WTC11 (cell line): Measurements from ENCODE around the gene SYT13. TPM values are rescaled to one million over a fixed set of nuclear protein-coding genes. Genes with fewer than 3 reads are reported as not detected.

Experiments
- ATAC-seq: fragments of 200-7000 bp; cut with Tn5 transposase; 2 replicates; pipeline ENCODE4 v1.10.0; 2021; ENCODE audit warnings: mild to moderate bottlenecking, moderate library complexity
- CTCF ChIA-PET: fragments of 300-600 bp; sonication (Branson Sonifier 250); formaldehyde crosslinking; loops from one replicate; lab custom pipeline; 2021; ENCODE audit warnings: antibody characterized with exemption; lab: Charles Lee
- POLR2A ChIA-PET: fragments of 350-600 bp; sonication (Branson Sonifier 250); formaldehyde crosslinking; loops from one replicate; lab custom pipeline; 2021; ENCODE audit warnings: antibody characterized with exemption; lab: Charles Lee
- DNase-seq: peaks from one replicate; pipeline ENCODE4 v3.0.0; 2021; ENCODE audit warnings: low spot score
- H3K27ac Mint-ChIP-seq: 2 replicates; pipeline ENCODE4 v1.8.0; 2021; ENCODE audit warnings: mixed read lengths
- H3K27me3 Mint-ChIP-seq: 2 replicates; pipeline ENCODE4 v1.8.0; 2021; ENCODE audit warnings: low read depth, mild to moderate bottlenecking, moderate library complexity, mixed read lengths
- H3K36me3 Mint-ChIP-seq: 2 replicates; pipeline ENCODE4 v1.8.0; 2021; ENCODE audit warnings: mixed read lengths
- H3K4me1 Mint-ChIP-seq: 2 replicates; pipeline ENCODE4 v1.8.0; 2022; ENCODE audit warnings: mixed read lengths
- H3K4me3 Mint-ChIP-seq: 2 replicates; pipeline ENCODE4 v1.8.0; 2021; ENCODE audit warnings: mild to moderate bottlenecking, moderate library complexity, mixed read lengths
- H3K9me3 Mint-ChIP-seq: 2 replicates; pipeline ENCODE4 v1.8.0; 2021; ENCODE audit warnings: mixed read lengths
- ATF1 ChIP-seq: sonication (generic); formaldehyde crosslinking; IDR thresholded peaks from 2 replicates; pipeline ENCODE4 v1.8.1; 2023; ENCODE audit warnings: mild to moderate bottlenecking, moderate library complexity, missing genetic modification reagents
- ATF3 ChIP-seq: sonication (generic); formaldehyde crosslinking; conservative IDR thresholded peaks from 2 replicates; pipeline ENCODE4 v1.8.1; 2022; ENCODE audit warnings: mild to moderate bottlenecking, missing genetic modification reagents
- EMX1 ChIP-seq: fragments of 250-450 bp; sonication (Bioruptor Pico); IDR thresholded peaks from 2 replicates; pipeline ENCODE4 v1.8.0; 2021; ENCODE audit warnings: mild to moderate bottlenecking
- GABPB1 ChIP-seq: sonication (generic); formaldehyde crosslinking; IDR thresholded peaks from 2 replicates; pipeline ENCODE4 v1.8.1; 2023; ENCODE audit warnings: mild to moderate bottlenecking, missing genetic modification reagents
- KAT7 ChIP-seq: sonication (generic); formaldehyde crosslinking; IDR thresholded peaks from 2 replicates; pipeline ENCODE4 v1.8.1; 2023; ENCODE audit warnings: missing genetic modification reagents, mild to moderate bottlenecking, borderline replicate concordance
- RELA ChIP-seq: sonication (generic); formaldehyde crosslinking; IDR thresholded peaks from 2 replicates; pipeline ENCODE4 v1.8.1; 2022; ENCODE audit warnings: missing genetic modification reagents, mild to moderate bottlenecking, borderline replicate concordance
- RORB ChIP-seq: fragments of 250-450 bp; sonication (Bioruptor Pico); IDR thresholded peaks from 2 replicates; pipeline ENCODE4 v1.9.0; 2021; ENCODE audit warnings: mild to moderate bottlenecking
- ZBTB21 ChIP-seq: sonication (generic); formaldehyde crosslinking; IDR thresholded peaks from 2 replicates; pipeline ENCODE4 v1.8.1; 2023; ENCODE audit warnings: mild to moderate bottlenecking, missing genetic modification reagents, borderline replicate concordance
- ZNF121 ChIP-seq: sonication (generic); formaldehyde crosslinking; IDR thresholded peaks from 2 replicates; pipeline ENCODE4 v1.8.0; 2023; ENCODE audit warnings: missing genetic modification reagents
- ZNF138 ChIP-seq: sonication (generic); formaldehyde crosslinking; conservative IDR thresholded peaks from 2 replicates; pipeline ENCODE4 v1.8.1; 2022; ENCODE audit warnings: mild to moderate bottlenecking, moderate library complexity, missing genetic modification reagents
- ZNF317 ChIP-seq: sonication (generic); formaldehyde crosslinking; IDR thresholded peaks from 2 replicates; pipeline ENCODE4 v1.8.1; 2023; ENCODE audit warnings: low read depth, mild to moderate bottlenecking, moderate library complexity, missing genetic modification reagents, borderline replicate concordance
- ZNF423 ChIP-seq: fragments of 250-450 bp; sonication (Bioruptor Pico); IDR thresholded peaks from 2 replicates; pipeline ENCODE4 v2.1.2; 2022; ENCODE audit warnings: mild to moderate bottlenecking, moderate library complexity
- total RNA-seq: library from RNA; stranded (reverse); gene quantifications from 3 replicates; pipeline ENCODE4 v1.2.3, GENCODE V29; 2021
- TF ChIP-seq, protein P1 (sequence below): sonication (generic); formaldehyde crosslinking; IDR thresholded peaks from 2 replicates; pipeline ENCODE4 v1.8.1; 2023; ENCODE audit warnings: mild to moderate bottlenecking, missing genetic modification reagents
- TF ChIP-seq, protein P2 (sequence below): sonication (generic); formaldehyde crosslinking; IDR thresholded peaks from 2 replicates; pipeline ENCODE4 v1.8.0; 2022; ENCODE audit warnings: missing genetic modification reagents
- TF ChIP-seq, protein P3 (sequence below): sonication (generic); formaldehyde crosslinking; IDR thresholded peaks from 2 replicates; pipeline ENCODE4 v1.8.0; 2023; ENCODE audit warnings: missing genetic modification reagents

Gene SYT13
- total RNA-seq, 1 experiment from 2014 or later, result 10.8 TPM

GRCh38 chr11:45263773-45264172, 22.4 kb downstream of the SYT13 start:
- ChIA-PET CTCF (interaction anchor here (1.9 to 4.5 kb wide), 2 partner anchors 11 to 153 kb away, joined by 7 to 28 read pairs; no protein-coding TSS in a partner anchor), POLR2A (no interaction called here)
- Mint-ChIP-seq H3K27me3 (peaks cover 14% of the 10 kb centered on the region), H3K4me1 (peaks cover 19% of the 10 kb centered on the region), H3K4me3 (no peak overlapping the region), H3K27ac (no peak overlapping the region), H3K36me3 (no peaks in the 10 kb centered on the region), H3K9me3 (no peaks in the 10 kb centered on the region)
- ATAC-seq (no peak), DNase-seq (no peak)
- TF ChIP-seq, protein P1, sequence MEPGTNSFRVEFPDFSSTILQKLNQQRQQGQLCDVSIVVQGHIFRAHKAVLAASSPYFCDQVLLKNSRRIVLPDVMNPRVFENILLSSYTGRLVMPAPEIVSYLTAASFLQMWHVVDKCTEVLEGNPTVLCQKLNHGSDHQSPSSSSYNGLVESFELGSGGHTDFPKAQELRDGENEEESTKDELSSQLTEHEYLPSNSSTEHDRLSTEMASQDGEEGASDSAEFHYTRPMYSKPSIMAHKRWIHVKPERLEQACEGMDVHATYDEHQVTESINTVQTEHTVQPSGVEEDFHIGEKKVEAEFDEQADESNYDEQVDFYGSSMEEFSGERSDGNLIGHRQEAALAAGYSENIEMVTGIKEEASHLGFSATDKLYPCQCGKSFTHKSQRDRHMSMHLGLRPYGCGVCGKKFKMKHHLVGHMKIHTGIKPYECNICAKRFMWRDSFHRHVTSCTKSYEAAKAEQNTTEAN (CRISPR knock-in tag), result no peak
- TF ChIP-seq EMX1 (CRISPR knock-in tag) (no peak), ZNF423 (no peak)

- ChIA-PET CTCF (interaction anchor here (1.9 to 4.5 kb wide), 2 partner anchors 10 to 152 kb away, joined by 7 to 28 read pairs; no protein-coding TSS in a partner anchor), POLR2A (no interaction called here)
- Mint-ChIP-seq H3K9me3 (no peaks in the 10 kb centered on the region), H3K4me1 (peaks cover 19% of the 10 kb centered on the region), H3K27ac (no peak overlapping the region), H3K4me3 (no peak overlapping the region), H3K36me3 (no peaks in the 10 kb centered on the region), H3K27me3 (peaks cover 12% of the 10 kb centered on the region)
- no peak for DNase-seq
- no peak for TF ChIP-seq GABPB1 (CRISPR knock-in tag)
- no peak for TF ChIP-seq KAT7 (CRISPR knock-in tag)
- TF ChIP-seq, protein P2, sequence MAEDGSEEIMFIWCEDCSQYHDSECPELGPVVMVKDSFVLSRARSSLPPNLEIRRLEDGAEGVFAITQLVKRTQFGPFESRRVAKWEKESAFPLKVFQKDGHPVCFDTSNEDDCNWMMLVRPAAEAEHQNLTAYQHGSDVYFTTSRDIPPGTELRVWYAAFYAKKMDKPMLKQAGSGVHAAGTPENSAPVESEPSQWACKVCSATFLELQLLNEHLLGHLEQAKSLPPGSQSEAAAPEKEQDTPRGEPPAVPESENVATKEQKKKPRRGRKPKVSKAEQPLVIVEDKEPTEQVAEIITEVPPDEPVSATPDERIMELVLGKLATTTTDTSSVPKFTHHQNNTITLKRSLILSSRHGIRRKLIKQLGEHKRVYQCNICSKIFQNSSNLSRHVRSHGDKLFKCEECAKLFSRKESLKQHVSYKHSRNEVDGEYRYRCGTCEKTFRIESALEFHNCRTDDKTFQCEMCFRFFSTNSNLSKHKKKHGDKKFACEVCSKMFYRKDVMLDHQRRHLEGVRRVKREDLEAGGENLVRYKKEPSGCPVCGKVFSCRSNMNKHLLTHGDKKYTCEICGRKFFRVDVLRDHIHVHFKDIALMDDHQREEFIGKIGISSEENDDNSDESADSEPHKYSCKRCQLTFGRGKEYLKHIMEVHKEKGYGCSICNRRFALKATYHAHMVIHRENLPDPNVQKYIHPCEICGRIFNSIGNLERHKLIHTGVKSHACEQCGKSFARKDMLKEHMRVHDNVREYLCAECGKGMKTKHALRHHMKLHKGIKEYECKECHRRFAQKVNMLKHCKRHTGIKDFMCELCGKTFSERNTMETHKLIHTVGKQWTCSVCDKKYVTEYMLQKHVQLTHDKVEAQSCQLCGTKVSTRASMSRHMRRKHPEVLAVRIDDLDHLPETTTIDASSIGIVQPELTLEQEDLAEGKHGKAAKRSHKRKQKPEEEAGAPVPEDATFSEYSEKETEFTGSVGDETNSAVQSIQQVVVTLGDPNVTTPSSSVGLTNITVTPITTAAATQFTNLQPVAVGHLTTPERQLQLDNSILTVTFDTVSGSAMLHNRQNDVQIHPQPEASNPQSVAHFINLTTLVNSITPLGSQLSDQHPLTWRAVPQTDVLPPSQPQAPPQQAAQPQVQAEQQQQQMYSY (CRISPR knock-in tag), result no peak
- TF ChIP-seq RELA, result no peak
- TF ChIP-seq ZNF138 (CRISPR knock-in tag), result no peak
- no peak for TF ChIP-seq ATF3 (CRISPR knock-in tag)
- TF ChIP-seq ZNF121 (CRISPR knock-in tag), result no peak
- no peak for TF ChIP-seq RORB (CRISPR knock-in tag)
- TF ChIP-seq, protein P3, sequence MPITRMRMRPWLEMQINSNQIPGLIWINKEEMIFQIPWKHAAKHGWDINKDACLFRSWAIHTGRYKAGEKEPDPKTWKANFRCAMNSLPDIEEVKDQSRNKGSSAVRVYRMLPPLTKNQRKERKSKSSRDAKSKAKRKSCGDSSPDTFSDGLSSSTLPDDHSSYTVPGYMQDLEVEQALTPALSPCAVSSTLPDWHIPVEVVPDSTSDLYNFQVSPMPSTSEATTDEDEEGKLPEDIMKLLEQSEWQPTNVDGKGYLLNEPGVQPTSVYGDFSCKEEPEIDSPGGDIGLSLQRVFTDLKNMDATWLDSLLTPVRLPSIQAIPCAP (CRISPR knock-in tag), result no peak
- TF ChIP-seq ZNF317 (CRISPR knock-in tag), result no peak
- ATAC-seq, result no peak
Observed at GRCh38 chr11:45262900-45263299, 23.2 kb downstream of the SYT13 start.

DNA sequence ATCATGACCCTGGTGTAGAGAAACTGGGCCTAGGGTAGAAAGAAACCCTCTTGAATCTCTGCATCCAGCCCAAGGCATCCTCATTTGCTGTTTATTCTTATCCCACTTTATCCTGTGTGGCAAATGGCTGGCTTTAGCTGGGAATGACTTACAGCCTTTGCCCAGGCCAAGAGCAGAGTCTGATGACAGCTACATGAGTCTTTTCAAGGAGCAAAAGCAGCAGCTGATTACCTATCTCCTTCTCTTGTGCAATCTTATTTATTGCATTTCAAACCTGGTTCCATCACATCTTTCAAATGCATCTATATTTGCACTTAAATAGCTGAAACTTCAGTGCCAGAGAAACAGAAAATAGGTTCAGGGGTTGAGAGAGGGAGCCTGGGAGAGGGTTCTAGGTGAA, 26.1 kb downstream of the SYT13 start:
- ATAC-seq (no peak), DNase-seq (no peak)
- ChIA-PET CTCF (interaction anchor here (1.1 to 1.4 kb wide), 2 partner anchors 8 to 149 kb away, joined by 4 read pairs; no protein-coding TSS in a partner anchor), POLR2A (no interaction called here)
- H3K4me1 Mint-ChIP-seq, result peaks cover 19% of the 10 kb centered on the region
- H3K27ac Mint-ChIP-seq, result no peak overlapping the region
- H3K4me3 Mint-ChIP-seq, result no peak overlapping the region
- no peaks in the 10 kb centered on the region for H3K9me3 Mint-ChIP-seq
- TF ChIP-seq ATF1 (CRISPR knock-in tag) (no peak), ZBTB21 (CRISPR knock-in tag) (no peak)
- H3K27me3 Mint-ChIP-seq, result peaks cover 4% of the 10 kb centered on the region; the same call in 1 of the 2 replicates
- H3K36me3 Mint-ChIP-seq, result no peaks in the 10 kb centered on the region
